Activated CD4-positive, CD25-positive, alpha-beta regulatory T cell (primary cell): ENCODE results near the gene NPEPPS.

Source experiments
- DNase-seq, 4 experiments: peaks; one replicate each; lab custom pipeline; 2025; lab: John Stamatoyannopoulos, UW

NPEPPS gene

DNA sequence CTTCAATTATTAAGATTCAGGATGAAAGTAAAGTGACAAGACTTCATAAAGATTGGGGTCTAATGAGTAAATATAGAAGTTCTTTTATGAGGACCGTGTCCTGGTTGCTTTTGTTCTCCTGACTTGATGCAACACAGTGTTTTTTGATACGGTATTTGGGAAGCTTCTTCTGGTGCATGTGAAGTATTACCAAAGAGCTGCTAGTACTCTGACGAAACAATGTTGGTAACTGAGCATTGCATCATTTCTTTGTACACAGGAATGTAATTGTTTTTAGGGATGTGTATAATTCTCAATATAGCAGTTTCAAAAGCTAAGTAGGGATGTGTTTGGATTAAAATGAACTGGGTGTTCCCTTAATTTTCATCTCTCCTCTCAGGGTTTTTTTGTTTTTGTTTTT is 134.7 kb downstream of the NPEPPS start:
- DNase-seq = no peak

DNA sequence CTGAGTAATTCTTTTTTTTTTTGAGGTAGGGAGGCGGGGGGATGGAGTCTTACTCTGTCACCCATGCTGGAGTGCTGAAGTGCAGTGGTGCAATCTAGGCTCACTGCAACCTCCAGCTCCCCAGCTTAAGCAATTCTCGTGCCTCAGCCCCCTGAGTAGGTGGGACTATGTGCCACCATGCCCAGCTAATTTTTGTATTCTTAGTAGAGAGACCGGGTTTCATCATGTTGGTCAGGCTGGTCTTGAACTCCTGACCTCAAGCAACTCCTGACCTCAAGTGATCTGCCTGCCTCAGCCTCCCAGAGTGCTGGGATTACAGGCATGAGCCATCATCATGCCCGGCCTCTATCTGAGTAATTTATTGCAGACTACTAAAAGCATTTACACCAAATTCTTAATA is 138.2 kb downstream of the NPEPPS start:
- DNase-seq = no peak

- DNase-seq = no peak
Observed at GRCh38 chr17:47670064-47670463, 139.2 kb downstream of the NPEPPS start.
